Brain microvascular endothelial cell (primary cell): ENCODE results near the gene ATP6V0C.
A peak's percentile ranks its signal among the peaks of the same experiment; 100 is the strongest.

Source experiments
- DNase-seq: peaks from one replicate; pipeline ENCODE4 v3.0.0-alpha.2; 2020
- H3K27ac ChIP-seq: fragments of 250-450 bp; sonication (Bioruptor Pico); 2 replicates; pipeline ENCODE4 v1.5.1; 2020; ENCODE audit warnings: mild to moderate bottlenecking, moderate library complexity
- H3K27me3 ChIP-seq: fragments of 250-450 bp; sonication (Bioruptor Pico); replicated peaks from 2 replicates; pipeline ENCODE4 v1.5.1; 2020; ENCODE audit warnings: mild to moderate bottlenecking
- H3K36me3 ChIP-seq: fragments of 250-450 bp; sonication (Bioruptor Pico); replicated peaks from 2 replicates; pipeline ENCODE4 v1.5.1; 2020; ENCODE audit warnings: mild to moderate bottlenecking
- H3K4me3 ChIP-seq: 2 replicates; pipeline ENCODE4 v1.5.1; 2011; ENCODE audit warnings: low read depth, mild to moderate bottlenecking, control low read depth, low read length, moderate library complexity
- CTCF ChIP-seq: IDR thresholded peaks from 2 replicates; pipeline ENCODE4 v1.5.1; 2011; ENCODE audit warnings: low read depth, mild to moderate bottlenecking, moderate library complexity, low read length, control low read depth, inconsistent platforms; ENCODE audit errors: missing control alignments
- in situ Hi-C: cut with HindIII; loops from 2 replicates; pipeline ENCODE4 v1.10.0; 2017; ENCODE audit warnings: low sequenced_read_pairs, low pct_ligation_motif_present

The ATP6V0C gene

GRCh38 chr16:2473999-2474876, 39.5 kb upstream of the ATP6V0C start:
- TF ChIP-seq CTCF = peak; percentile 1
- no peaks in the 10 kb centered on the region for H3K27me3 ChIP-seq
- in situ Hi-C loops = no loop called here
- H3K4me3 ChIP-seq = peak overlapping the region; percentile 73
- no peaks in the 10 kb centered on the region for H3K36me3 ChIP-seq
- H3K27ac ChIP-seq = no peak overlapping the region
- DNase-seq = no peak

- DNase-seq = peak; percentile 43
- in situ Hi-C loops = no loop called here
- Histone ChIP-seq H3K27me3 (no peaks in the 10 kb centered on the region), H3K4me3 (peak within 1 kb of the TSS; percentile 73), H3K36me3 (no peaks in the 10 kb centered on the region), H3K27ac (no peak within 1 kb of the TSS)
- no peak for TF ChIP-seq CTCF
These were observed 38.8 kb upstream of the ATP6V0C start, which contains the start of gene TBC1D24 for GRCh38 chr16:2474877-2475412. TBC1D24 (plus strand) TSS chr16:2475127; CDS start chr16:2496149, 21,022 bp downstream.

GRCh38 chr16:2475413-2476344, 38.1 kb upstream of the ATP6V0C start:
- no peak for DNase-seq
- in situ Hi-C loops = no loop called here
- no peaks in the 10 kb centered on the region for H3K36me3 ChIP-seq
- no peak overlapping the region for H3K27ac ChIP-seq
- no peaks in the 10 kb centered on the region for H3K27me3 ChIP-seq
- no peak for TF ChIP-seq CTCF
- peak overlapping the region; percentile 73 for H3K4me3 ChIP-seq

- H3K4me3 ChIP-seq = no peak overlapping the region
- no peak for TF ChIP-seq CTCF
- no peak for DNase-seq
- no peaks in the 10 kb centered on the region for H3K27me3 ChIP-seq
- in situ Hi-C loops = no loop called here
- no peaks in the 10 kb centered on the region for H3K36me3 ChIP-seq
- H3K27ac ChIP-seq = no peak overlapping the region
These were observed 37.4 kb upstream of the ATP6V0C start for GRCh38 chr16:2476345-2476720.

- DNase-seq = no peak
These were observed 37.0 kb upstream of the ATP6V0C start for GRCh38 chr16:2476741-2477140.

More at GRCh38 chr16:2476741-2477140, 37.0 kb upstream of the ATP6V0C start:
- in situ Hi-C loops = no loop called here
- no peak for TF ChIP-seq CTCF
- H3K27ac ChIP-seq = no peak overlapping the region
- no peaks in the 10 kb centered on the region for H3K27me3 ChIP-seq
- no peak overlapping the region for H3K4me3 ChIP-seq
- no peaks in the 10 kb centered on the region for H3K36me3 ChIP-seq
